ENCODE measurements around the gene ZNF766. TPM values are rescaled to one million over a fixed set of nuclear protein-coding genes. Genes with fewer than 3 reads are reported as not detected.

Gene ZNF766
- total RNA-seq, 4 donors from 2014 or later, result 1.1 to 34.2 (median 6.8) TPM

DNA sequence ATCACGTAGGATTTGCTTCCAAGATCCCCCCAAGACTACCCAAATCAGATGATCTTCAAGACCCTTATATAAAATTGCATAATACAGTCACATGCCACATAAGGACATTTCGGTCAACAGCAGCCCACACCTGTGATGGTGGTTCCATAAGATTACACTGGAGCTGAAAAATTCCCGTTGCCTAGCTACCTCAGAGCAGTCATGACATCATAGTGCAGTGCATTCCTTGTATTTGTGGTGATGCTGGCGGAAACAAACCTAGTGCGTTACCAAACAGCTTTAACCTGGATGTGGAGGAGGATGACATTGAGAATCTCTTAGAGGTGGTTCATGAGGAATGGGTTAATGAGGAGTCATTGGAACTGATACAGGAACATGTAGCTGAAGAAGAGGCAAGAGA is 4.8 kb downstream of the ZNF766 start:
- in situ Hi-C loops (cut with MboI; ENCODE audit: low pct_ligation_motif_present in 1 of 4, low pct_unique_long_range_greater_than_20kb in 1 of 4, low sequenced_read_pairs in 3 of 4) (loop anchor here in 2 of 4 donors (25.0 kb wide), 1 partner anchor 463 kb away; the partner anchor contains the start of gene ZNF611 (in 2 of the 2)), intact Hi-C loops (cut with DNase I; ENCODE audit: low total_unique reads) (no loop called here)
- WGBS, 2 donors (ENCODE audit: low coverage in 1 of 2), result 94% methylated on average over 5 of the region's 5 CpGs; no CpG with 5 or more reads in 1 of the 2 donors
- Histone ChIP-seq H3K27me3 (no peaks in the 10 kb centered on the region), H3K9me3 (peaks cover 5 to 8% of the 10 kb centered on the region in 2 donors), H3K4me3 (no peak overlapping the region), H3K27ac (no peak overlapping the region), H3K36me3 (peaks cover 0 to 21% (median 0%) of the 10 kb centered on the region in 4 donors), H3K4me1 (peaks cover 6 to 13% (median 9%) of the 10 kb centered on the region in 4 donors)
- TF ChIP-seq EP300 (IDR thresholded peaks at IDR 0.05; ENCODE audit: low read depth) (no peak), POLR2A (IDR thresholded peaks at IDR 0.05) (no peak), POLR2AphosphoS5 (IDR thresholded peaks at IDR 0.05) (no peak)
- TF ChIP-seq, protein P1, sequence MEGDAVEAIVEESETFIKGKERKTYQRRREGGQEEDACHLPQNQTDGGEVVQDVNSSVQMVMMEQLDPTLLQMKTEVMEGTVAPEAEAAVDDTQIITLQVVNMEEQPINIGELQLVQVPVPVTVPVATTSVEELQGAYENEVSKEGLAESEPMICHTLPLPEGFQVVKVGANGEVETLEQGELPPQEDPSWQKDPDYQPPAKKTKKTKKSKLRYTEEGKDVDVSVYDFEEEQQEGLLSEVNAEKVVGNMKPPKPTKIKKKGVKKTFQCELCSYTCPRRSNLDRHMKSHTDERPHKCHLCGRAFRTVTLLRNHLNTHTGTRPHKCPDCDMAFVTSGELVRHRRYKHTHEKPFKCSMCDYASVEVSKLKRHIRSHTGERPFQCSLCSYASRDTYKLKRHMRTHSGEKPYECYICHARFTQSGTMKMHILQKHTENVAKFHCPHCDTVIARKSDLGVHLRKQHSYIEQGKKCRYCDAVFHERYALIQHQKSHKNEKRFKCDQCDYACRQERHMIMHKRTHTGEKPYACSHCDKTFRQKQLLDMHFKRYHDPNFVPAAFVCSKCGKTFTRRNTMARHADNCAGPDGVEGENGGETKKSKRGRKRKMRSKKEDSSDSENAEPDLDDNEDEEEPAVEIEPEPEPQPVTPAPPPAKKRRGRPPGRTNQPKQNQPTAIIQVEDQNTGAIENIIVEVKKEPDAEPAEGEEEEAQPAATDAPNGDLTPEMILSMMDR (IDR thresholded peaks at IDR 0.05), result no peak
- DNase-seq, result no peak

DNA sequence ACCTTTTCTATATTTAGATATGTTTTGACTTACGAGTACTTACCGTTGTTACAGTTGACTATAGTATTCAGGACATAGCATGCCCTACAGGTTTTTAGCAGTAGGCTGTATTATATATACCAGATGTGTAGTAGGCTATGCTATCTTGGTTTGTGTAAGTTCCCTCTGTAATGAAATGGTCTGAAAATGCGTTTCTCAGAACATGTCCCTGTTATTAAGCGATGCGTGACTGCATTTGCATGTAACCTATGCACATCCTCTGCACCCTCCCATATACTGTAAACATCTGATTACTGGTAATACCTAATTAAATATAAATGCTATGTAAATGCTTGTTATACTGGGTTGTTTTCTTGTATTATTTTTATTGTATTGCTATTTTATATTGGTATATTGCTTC is 6.6 kb downstream of the ZNF766 start:
- in situ Hi-C loops (cut with MboI; ENCODE audit: low pct_ligation_motif_present in 1 of 4, low pct_unique_long_range_greater_than_20kb in 1 of 4, low sequenced_read_pairs in 3 of 4), result no loop called here
- WGBS, 2 donors (ENCODE audit: low coverage in 1 of 2), result 83 to 93% methylated on average over 5 of the region's 5 CpGs
- Histone ChIP-seq H3K27me3 (no peaks in the 10 kb centered on the region), H3K4me1 (peaks cover 0 to 5% (median 4%) of the 10 kb centered on the region in 4 donors), H3K9me3 (peaks cover 11 to 12% of the 10 kb centered on the region in 2 donors), H3K27ac (no peak overlapping the region), H3K36me3 (peaks cover 0 to 21% (median 0%) of the 10 kb centered on the region in 4 donors), H3K4me3 (no peak overlapping the region)
- TF ChIP-seq POLR2AphosphoS5 (IDR thresholded peaks at IDR 0.05) (no peak), EP300 (IDR thresholded peaks at IDR 0.05; ENCODE audit: low read depth) (no peak), POLR2A (IDR thresholded peaks at IDR 0.05) (no peak)
- TF ChIP-seq, protein P1 (IDR thresholded peaks at IDR 0.05), result no peak
- intact Hi-C loops (cut with DNase I; ENCODE audit: low total_unique reads), result no loop called here
- DNase-seq, result no peak

- no peaks in the 10 kb centered on the region for H3K27me3 ChIP-seq
- DNase-seq, result no peak
- WGBS, 2 donors (ENCODE audit: low coverage in 1 of 2), result 96% methylated on average over 6 of the region's 6 CpGs; no CpG with 5 or more reads in 1 of the 2 donors
- TF ChIP-seq, protein P1 (IDR thresholded peaks at IDR 0.05), result no peak
- TF ChIP-seq POLR2A (IDR thresholded peaks at IDR 0.05) (no peak), EP300 (IDR thresholded peaks at IDR 0.05; ENCODE audit: low read depth) (no peak), POLR2AphosphoS5 (IDR thresholded peaks at IDR 0.05) (no peak)
- H3K27ac ChIP-seq, result no peak overlapping the region
- in situ Hi-C loops (cut with MboI; ENCODE audit: low pct_ligation_motif_present in 1 of 4, low pct_unique_long_range_greater_than_20kb in 1 of 4, low sequenced_read_pairs in 3 of 4), result no loop called here
- no peaks in the 10 kb centered on the region for H3K4me1 ChIP-seq
- H3K36me3 ChIP-seq, result peaks cover 0 to 26% (median under 1%) of the 10 kb centered on the region in 4 donors
- intact Hi-C loops (cut with DNase I; ENCODE audit: low total_unique reads), result no loop called here
- H3K9me3 ChIP-seq, result peaks cover 11 to 12% of the 10 kb centered on the region in 2 donors
- no peak overlapping the region for H3K4me3 ChIP-seq
These were observed 8.1 kb downstream of the ZNF766 start for GRCh38 chr19:52277471-52277870.

GRCh38 chr19:52286256-52286655 is 16.9 kb downstream of the ZNF766 start:
- in situ Hi-C loops (cut with MboI; ENCODE audit: low pct_ligation_motif_present in 1 of 4, low pct_unique_long_range_greater_than_20kb in 1 of 4, low sequenced_read_pairs in 3 of 4), result no loop called here
- no peak overlapping the region for H3K27ac ChIP-seq
- no peak overlapping the region for H3K4me3 ChIP-seq
- no peak for DNase-seq
- WGBS, 2 donors (ENCODE audit: low coverage in 1 of 2), result 89 to 96% methylated on average over 1 to 6 of the region's 6 CpGs
- intact Hi-C loops (cut with DNase I; ENCODE audit: low total_unique reads), result no loop called here
- no peaks in the 10 kb centered on the region for H3K4me1 ChIP-seq
- TF ChIP-seq EP300 (IDR thresholded peaks at IDR 0.05; ENCODE audit: low read depth), result no peak
- no peak for TF ChIP-seq POLR2AphosphoS5 (IDR thresholded peaks at IDR 0.05)
- no peak for TF ChIP-seq POLR2A (IDR thresholded peaks at IDR 0.05)
- TF ChIP-seq, protein P1 (IDR thresholded peaks at IDR 0.05), result no peak
- H3K36me3 ChIP-seq, result peaks cover 0 to 88% (median 39%) of the 10 kb centered on the region in 4 donors
- peaks cover 0 to 11% of the 10 kb centered on the region in 2 donors for H3K9me3 ChIP-seq
- no peaks in the 10 kb centered on the region for H3K27me3 ChIP-seq
